GM18498 (cell line): ENCODE results near the gene MTMR10.
A peak's percentile ranks its signal among the peaks of the same experiment; 100 is the strongest.

Experiments used
- ATAC-seq: cut with Tn5 transposase; IDR thresholded peaks from one replicate; pipeline ENCODE4 v1.9.1; 2021; ENCODE audit warnings: mild to moderate bottlenecking, moderate library complexity; ENCODE audit not compliant: unreplicated experiment

MTMR10 gene

GRCh38 chr15:30922480-30923311 lies 68.7 kb downstream of the MTMR10 start:
- no peak for ATAC-seq

GRCh38 chr15:30921781-30922479 lies 69.5 kb downstream of the MTMR10 start:
- ATAC-seq, result no peak

- ATAC-seq, result no peak
Observed at GRCh38 chr15:30921106-30921505, 70.3 kb downstream of the MTMR10 start.

- ATAC-seq, result peak; percentile 52
Observed at GRCh38 chr15:30919877-30920550, 71.4 kb downstream of the MTMR10 start.

- ATAC-seq, result no peak
Observed at GRCh38 chr15:30918366-30918765, 73.1 kb downstream of the MTMR10 start.

- no peak for ATAC-seq
Observed at GRCh38 chr15:30917675-30918074, 73.8 kb downstream of the MTMR10 start.

GRCh38 chr15:30917013-30917412 lies 74.4 kb downstream of the MTMR10 start:
- ATAC-seq, result no peak

GRCh38 chr15:30913761-30914160 lies 77.7 kb downstream of the MTMR10 start:
- ATAC-seq, result no peak

- no peak for ATAC-seq
Observed at GRCh38 chr15:30906366-30906765, 85.1 kb downstream of the MTMR10 start.

GRCh38 chr15:30905821-30906220 lies 85.6 kb downstream of the MTMR10 start:
- no peak for ATAC-seq

GRCh38 chr15:30904812-30905211 lies 86.6 kb downstream of the MTMR10 start:
- no peak for ATAC-seq

- peak; percentile 95 for ATAC-seq
Observed at GRCh38 chr15:30903497-30904187, 87.8 kb downstream of the MTMR10 start, which contains the start of gene FAN1. TSS of gene FAN1 (plus strand) at chr15:30903915. CDS start at chr15:30904664, 749 bp downstream.

GRCh38 chr15:30901889-30902288 lies 89.5 kb downstream of the MTMR10 start:
- ATAC-seq, result no peak

- ATAC-seq, result no peak
Observed at GRCh38 chr15:30896211-30896606, 95.2 kb downstream of the MTMR10 start.

- ATAC-seq, result no peak
Observed at GRCh38 chr15:30895461-30896210, 95.8 kb downstream of the MTMR10 start.

GRCh38 chr15:30889196-30889595 lies 102.2 kb downstream of the MTMR10 start:
- no peak for ATAC-seq
